Astrocyte of the hippocampus (primary cell): ENCODE data around the gene COL18A1.
"Not testable (repeated sequence)": the region's sequence is repeated elsewhere in the genome, so short reads cannot be mapped to it uniquely, and the experiment has no call there.

Experiments used
- DNase-seq: peaks from one replicate; pipeline ENCODE4 v3.0.0; 2011; ENCODE audit warnings: low read depth, low spot score

Gene COL18A1

DNA sequence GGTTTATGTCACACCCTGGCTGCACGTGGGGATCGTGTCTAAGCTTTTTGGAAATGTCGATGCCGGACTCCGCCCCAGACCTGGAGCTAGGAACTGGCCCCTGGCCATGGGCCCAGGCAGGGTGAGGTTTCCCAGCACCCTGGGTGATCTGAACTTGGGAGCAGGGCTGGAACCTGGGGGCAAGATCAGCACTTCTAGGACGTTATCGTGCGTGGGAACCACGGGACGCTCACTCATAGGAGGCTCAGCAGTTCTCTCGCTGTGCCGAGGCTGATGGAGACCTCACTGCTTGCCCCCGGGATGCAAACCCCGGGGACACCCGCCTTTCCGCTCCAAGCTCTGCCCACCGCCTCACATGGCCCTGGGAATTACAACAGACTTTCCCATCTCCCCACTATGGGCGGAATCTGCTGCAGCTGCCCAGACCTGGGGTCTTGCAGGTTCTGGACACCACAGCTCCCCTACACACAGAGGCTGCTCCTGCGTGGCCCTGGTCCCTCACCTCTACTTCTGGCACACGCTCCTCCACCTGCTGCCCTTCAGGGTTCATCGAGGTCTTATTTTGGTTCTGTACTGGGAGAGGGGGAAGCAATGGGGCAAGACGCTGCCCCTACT is 35.9 kb downstream of the COL18A1 start:
- no peak for DNase-seq

DNA sequence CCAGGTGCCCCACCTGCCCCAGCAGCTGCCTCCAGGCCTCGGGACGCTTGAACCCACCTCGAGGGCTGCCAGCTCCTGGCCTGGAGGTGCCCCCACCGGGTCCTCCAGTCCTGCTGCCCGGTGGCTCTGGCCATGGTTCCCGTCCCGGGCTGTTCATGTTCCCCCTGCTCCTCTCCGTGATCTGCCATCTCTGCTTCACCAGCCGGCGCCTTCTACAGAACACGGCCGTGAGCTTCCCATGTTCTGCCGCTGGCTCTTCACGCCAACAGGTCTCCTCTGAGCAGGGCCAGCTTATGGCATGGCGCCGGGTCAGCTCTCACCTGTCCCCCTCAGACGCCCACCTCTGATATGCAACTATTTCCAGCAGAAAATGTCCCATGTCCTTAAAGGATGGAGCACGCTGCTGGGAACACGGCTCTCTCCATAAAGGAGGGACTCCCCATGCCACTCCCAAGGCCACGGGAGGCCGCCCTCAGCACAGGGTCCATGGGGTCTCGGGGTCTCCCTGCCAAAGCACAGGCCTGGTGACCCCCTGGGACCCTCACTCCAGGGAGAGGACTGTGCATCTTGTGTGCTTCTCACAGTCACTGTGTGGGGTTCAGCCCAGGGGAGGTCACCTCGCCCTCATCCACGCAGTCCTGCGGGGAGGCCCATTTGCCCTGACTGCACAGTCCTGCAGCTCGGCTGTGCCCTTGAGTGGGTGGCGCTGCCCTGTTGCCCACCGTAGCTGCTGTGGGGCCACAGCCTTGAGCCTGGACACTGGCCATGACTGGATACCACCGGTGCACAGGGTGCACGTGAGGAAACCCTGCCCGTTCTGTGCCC is 36.7 kb downstream of the COL18A1 start:
- DNase-seq, result no peak

DNA sequence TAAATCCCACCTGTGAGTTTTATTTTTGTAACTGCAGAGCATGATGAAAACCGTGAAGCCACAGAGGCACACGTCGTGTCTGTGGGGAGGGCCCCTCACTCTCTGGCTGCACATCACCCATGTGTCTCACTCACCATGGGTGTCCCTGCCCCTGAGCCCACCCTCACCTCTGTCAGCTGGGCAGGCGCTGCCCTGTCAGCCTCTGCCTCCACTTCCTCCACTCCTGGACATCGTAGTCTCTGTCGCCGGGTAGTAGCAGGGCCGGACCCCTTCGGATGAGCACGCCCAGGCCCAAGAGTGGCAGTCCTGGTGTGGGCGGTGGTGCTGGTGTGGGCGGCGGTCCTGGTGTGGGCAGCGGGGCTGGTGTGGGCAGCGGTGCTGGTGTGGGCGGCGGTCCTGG is 37.3 kb downstream of the COL18A1 start:
- no peak for DNase-seq

DNA sequence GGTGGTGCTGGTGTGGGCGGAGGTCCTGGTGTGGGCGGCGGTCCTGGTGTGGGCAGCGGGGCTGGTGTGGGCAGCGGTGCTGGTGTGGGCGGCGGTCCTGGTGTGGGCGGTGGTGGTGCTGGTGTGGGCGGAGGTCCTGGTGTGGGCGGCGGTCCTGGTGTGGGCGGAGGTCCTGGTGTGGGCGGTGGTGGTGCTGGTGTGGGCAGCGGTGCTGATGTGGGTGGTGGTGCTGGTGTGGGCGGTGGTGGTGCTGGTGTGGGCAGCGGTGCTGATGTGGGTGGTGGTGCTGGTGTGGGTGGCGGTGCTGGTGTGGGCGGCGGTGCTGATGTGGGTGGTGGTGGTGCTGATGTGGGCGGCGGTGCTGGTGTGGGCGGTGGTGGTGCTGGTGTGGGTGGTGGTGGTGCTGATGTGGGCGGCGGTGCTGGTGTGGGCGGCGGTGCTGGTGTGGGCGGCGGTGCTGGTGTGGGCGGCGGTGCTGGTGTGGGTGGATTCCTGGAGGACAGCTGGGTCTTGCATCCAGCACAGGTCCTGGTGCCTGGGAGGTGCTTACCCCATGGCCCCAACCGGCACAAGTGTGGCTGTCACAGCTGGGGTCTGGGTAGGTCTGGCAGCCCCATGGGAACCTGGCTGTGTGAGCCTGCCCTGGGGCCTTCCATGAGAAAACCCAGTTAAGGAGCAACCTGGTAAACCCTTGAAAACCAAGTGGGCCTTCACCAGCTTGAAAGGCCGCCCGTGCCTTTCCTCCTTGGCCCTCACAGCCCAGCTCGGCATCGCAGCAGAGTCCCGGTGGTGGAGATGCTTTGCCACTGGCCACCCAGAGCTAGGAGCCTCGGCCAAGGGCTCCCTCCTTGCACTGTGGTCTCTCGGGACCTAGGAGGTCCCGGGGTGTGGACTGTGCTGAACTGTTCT is 38.0 kb downstream of the COL18A1 start:
- DNase-seq, result not testable (repeated sequence)

DNA sequence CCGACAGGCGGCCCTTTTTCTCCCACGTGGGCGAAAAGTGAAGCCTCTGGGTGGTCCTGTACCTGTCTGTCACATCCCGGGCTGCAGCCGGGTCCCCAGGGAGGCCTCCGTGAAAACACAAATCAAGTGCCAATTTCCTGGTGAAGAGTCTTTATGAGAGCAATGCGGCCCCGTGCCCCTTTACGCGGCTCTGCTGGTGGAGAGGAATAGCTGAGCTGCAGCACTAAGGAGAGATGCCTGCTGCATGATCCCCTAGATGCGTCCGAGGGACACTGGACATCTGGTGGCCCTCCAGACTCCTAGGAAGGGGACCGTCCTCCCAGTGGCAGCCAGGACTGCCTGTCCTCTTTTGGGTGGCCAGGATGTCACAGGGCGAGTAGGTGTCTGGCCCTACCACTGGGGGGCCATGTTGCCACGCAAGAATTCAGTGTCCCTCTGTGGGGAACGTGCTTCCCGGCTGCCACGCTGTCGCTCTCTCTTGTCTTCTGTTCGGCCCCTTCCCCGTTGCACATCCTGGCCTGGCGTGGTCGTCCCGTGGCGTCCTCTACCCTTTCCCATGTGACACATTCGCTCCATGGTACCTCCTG is 38.7 kb downstream of the COL18A1 start:
- no peak for DNase-seq

DNA sequence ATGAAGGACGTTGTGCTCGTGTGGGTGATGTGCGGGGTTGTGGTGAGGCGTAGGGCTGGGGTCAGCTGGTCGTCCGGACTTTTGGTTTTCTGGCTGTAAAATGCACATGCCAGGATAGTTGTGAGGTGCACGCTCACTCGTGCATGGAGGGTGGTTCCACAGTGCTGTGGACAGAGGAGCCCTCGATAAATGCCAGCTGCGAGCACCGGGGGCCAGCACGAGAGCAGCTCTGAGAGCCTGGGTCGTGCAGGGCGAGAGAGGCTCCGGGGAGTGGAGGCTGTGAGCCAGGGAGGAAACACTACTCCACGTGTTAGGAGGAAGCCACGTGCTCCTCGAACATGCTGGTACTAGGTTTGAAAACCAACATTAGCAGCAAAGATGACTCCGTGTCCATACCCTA is 39.4 kb downstream of the COL18A1 start:
- DNase-seq, result no peak

DNA sequence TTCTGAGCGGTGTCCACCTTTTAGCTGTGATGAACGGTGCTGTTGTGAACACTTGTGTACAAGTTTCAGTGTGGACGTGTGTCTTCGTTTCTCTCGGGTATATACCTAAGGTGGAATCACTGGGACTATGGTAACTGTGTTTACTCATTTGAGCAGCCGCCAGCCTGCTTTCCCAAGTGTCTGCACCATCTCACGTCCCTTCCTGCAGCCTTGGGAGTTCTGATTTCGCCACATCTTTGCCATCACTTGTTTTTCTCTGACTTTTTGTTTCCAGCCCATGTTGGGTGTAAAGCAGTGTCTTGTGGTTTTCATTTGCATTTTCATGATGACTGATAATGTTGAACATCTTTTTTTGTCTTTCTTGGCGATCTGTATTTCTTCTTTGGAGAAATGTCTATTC is 40.4 kb downstream of the COL18A1 start:
- DNase-seq, result no peak

DNA sequence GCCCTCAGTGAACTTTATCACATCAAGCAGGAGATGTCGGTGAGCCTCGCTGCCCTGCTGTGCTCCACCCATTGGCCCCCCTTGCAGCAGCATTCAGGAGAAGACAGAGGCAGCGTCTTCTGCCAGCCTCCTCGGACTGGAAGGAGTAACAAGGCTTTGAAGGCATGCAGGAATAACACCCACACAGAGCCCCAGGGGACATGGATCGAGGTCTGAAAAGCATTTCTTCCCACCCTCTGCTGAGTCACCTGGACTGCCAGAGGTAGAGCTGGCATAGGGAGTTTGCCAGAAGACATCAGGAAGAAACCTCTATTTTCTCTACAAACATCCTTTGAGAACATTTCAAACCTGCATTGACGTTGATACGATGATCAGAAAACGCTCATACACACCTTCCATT is 42.9 kb downstream of the COL18A1 start:
- DNase-seq, result peak; percentile 31

DNA sequence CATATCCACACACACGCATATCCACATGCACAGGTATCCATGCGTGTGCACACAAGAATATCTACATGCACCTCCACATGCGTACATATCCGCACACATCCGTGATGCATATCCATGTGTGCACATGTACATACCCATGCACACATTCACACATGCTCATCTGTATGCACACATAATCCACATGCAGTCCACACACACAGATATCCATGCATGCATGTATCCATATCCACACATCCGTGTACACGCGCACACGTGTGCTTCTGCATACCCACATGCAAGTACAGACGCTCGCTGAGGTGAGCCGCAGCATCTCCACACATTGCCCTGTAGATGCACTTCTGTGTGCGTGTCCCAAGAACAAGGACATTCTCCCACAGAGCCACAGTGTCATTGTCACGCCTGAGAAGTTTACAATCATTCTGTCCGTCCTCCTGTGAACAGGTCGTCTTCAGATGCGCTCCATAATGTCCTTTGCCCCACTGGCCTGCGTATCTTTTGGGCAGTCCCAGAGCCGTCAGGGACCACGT is 43.4 kb downstream of the COL18A1 start:
- DNase-seq, result no peak

DNA sequence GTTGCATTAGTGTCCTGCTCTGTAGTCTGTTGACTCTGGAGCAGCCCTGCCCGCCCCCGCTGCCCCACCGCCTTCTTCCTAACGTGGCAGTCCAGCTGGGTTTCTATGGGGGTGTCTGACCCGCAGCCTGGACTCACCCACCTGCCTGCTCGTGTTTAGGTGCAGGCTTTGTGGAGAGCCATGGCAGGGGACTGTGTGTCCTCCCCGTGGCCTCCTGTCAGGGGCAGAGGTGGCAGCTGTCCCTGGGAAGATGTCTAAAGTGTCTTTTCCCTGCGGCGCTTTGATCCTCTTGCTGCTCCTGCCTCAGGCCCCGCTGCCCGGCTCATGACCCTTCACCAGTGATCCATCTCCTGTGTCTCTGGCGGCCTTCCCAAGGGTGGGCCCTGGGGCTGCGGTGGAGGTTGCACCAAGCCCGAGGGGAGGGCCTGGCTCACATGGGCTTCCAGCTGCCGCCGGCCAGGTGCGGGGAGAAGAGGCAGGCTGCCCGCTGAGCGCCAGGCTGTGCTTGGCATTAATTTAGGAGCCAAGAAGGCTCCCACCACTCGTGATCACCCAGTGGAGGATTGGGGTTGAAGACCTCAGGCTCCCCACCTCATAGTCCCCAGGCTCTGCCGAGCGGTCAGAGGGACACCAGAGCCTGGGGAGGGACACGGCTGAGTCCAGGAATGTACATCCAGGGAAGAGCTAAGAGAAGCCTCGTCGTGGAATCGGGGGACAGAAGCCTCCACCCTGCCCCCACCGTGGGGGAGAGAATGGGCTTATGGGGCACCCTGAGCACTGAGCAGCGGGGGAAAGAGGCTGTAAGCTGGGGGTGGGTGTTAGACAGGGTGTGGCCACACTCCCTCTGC is 44.1 kb downstream of the COL18A1 start:
- no peak for DNase-seq

DNA sequence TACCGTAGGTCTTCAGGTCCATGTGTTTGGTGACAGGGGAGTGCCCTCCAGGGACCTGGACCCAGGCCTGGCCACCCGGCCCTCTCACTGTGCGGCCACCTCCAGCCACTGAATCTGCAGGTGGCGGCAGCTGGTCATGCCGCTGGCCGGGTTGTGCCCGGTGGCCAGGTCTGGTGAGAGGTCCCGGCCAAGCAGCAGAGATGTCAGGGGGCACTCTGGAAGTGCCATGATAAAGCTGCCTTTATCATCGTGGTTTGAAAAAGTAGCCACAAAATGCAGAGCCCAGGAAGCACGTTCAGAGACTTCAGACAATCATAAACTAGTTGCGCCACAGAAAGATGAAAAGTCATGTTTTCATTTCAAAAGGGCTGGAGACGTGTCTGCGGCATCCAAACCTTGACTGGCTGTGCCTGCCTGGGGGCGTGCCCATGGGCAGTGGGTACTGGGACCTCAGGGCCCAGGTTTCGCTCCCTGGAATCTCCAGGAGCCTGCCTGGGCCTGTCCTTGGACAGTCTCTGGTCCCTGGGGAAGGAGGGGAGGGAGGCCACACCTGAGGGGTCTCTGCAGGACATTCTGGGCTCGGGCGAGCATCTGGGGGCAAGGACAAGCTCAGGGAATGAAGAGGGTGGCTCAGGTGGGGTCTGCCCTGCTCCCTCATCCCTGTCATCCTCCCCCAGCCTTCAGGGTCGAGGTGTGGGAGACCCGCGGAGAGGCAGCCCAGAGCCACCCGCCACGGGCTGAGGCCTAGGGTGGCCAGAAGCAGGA is 44.9 kb downstream of the COL18A1 start:
- no peak for DNase-seq

DNA sequence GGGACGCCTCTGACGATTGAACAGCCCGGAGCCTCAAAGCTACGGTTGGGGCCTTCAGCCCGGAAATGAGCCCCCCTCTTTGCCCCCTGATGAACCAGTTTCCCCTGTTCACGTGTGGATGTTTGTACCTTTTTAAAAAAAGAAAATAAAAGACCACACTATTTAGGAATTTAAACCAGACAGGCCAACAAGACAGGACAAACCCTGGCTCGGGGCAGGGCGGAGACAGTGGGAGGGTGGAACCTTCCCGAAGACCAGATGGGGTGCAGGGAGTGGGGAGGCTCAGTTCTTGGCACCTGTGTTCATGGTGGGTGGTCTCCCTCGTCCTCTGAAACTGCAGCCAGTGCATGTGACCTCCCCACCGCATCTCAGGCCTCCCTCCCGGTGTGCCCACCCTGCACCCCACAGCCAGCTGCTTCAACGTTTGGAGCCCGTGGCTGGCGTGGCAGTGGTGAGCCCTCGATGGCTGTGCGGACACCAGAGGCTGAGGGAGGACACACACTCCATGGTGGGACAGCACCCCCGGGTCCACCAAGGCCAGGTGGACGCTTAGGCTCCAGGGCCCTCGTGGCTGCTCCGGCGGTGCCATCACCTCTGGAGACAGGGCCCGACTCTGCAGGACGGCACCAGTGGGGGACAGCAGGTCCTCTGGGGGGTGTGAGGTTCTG is 45.6 kb downstream of the COL18A1 start:
- DNase-seq, result no peak

DNA sequence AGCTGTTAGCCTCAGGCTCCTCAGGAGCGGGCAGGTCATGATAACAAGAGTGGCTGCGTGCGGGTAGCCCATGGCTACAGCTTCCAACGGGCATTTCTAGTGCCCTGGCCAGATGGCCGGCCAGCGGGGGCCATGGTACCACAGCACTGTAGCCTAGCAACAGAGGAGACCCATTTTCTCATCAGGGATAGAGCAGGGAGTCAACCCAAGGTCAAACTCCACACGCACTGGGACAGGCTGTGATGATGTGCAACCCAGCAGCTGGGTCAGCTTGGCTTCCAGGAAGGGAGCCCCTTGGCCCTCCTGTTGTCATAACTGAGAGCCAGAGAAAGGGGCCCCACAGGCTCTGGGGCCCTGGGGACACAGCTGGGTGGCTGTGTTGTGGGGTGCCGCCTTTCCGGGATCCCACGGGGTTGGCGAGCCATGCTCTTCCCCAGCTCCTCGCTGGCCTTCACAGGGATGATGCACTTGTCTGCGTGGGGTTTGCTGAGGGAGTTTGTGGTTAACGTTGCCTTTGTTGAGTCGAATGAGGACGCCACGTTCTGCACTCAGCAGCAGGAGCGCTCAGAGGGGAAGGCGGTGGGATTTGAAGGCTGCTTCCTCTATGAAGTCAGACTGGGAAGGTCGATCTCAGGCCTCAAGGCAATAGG is 46.3 kb downstream of the COL18A1 start:
- DNase-seq, result no peak

DNA sequence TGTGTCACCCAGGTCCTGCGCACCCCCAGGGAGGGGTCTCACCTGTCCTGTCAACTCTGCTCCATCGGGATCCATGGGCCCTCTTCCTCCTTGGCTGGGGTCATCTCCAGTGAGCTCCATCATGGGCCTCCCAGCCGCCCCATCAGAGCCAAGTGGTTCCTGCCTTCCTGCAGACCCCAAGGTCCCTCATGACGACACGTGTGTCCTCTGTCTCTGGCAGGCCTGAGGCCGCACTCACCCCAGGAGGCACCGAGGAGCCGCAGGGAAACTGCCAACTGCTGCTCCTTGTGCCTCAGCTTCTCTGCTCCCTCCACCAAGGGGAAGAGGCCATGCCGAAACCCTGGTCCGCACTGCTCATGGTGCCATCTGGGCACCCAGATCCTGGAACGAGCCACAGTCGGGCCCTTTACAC is 46.8 kb downstream of the COL18A1 start:
- no peak for DNase-seq

DNA sequence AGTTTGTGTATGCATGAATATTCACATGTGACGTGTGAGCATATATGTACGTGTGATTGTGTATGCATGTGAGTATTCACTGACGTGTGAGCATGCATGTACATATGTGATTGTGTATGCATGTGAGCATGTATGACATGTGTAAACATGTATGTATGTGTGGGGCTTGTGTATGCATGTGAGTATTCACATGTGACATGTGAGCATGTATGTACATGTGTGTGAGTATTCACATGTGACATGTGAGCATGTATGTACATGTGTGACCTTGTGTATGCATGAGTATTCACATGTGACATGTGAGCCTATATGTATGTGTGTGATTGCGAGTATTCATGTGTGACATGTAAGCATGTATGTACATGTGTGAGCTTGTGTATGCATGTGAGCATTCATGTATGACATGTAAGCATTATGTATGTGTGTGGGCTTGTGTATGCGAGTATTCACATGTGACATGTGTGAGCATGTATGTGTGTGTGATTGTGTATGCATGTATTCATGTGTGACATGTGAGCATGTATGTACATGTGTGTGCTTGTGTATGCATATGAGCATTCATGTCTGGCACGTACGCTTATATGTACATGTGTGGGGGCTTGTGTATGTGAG is 47.8 kb downstream of the COL18A1 start:
- DNase-seq, result no peak

DNA sequence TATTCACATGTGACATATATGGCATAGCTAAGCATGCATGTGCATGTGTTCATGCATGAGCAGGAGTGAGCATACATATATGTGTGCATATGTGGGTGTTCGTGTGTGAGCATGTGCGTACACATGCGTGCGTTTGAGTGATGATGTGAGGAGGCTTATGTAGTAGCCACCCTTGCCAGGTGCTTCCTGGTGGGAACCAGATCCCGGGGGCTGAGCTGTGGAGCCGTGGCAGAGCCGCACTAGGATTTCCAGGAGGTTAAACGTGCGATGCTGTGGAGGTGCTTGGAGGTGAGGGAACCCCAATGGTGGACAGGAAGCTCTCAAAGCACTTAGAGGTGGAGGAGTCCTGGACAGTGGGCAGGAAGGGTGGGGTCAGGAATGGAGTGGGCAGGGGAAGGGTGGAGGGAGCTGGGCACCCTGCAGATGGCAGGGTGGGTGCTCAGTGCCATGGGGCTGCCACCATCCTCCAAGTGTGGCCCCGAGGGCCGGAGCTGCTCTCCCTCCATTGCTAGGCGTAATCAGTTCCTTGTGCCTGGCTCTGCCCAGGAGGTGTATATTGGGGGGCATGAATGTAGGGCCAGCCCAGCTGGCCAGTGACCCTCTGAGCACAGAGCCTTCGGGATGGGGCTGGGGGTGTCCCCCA is 48.5 kb downstream of the COL18A1 start:
- no peak for DNase-seq

DNA sequence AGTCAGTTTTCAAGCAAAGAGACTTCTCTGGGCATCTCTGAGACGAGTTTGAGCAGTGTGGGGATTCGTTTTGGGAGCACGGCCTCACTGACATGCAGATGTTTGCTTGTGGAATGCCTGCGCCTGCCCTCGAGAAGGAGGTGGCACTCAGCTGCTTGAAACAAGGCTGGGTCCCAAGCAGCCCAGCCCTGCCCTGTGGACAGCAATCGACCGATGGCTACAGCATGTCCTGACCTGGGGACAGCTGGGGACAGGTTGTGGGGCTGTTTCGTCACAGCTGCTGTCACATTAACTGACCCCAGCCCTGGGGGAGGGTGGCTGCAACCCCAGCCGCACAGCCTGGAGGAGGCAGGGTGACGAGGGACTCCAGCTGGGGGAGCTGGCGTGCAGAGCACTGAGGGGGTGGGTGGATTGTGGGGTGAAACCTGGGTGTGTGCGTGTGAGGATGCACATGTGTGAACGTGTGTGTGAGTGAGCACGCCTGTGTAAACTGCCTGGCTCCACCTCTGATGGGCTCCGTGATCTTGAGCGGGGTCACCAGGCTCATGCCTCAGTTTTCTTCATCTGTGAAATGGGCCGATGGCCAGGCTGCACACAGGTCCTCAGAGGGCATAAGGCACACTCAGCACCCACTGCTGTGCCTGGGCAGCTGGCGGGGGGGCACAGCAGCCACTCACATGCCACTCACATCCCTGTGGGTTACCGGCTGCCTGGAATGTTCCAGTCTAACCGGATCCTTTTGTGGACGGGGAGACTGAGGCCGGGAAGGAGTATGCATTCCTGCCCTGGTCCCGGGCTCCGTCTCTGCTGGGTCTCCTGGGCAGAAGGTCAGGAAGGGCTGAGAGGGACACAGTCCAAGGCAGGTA is 49.3 kb downstream of the COL18A1 start:
- DNase-seq, result no peak
